Activated CD8-positive, alpha-beta memory T cell treated with anti-CD3 and anti-CD28 coated beads for 1 hour (primary cell): ENCODE measurements around the gene PATZ1.

Experiments used
- DNase-seq, 2 donors: peaks; one replicate each; pipeline ENCODE4 v3.0.0-alpha.2; 2020; ENCODE audit warnings: low read depth in 1 of 2; ENCODE audit errors: extremely low read depth in 1 of 2

Gene PATZ1

GRCh38 chr22:31344256-31344577, 1.9 kb downstream of the PATZ1 start:
- no peak for DNase-seq

DNA sequence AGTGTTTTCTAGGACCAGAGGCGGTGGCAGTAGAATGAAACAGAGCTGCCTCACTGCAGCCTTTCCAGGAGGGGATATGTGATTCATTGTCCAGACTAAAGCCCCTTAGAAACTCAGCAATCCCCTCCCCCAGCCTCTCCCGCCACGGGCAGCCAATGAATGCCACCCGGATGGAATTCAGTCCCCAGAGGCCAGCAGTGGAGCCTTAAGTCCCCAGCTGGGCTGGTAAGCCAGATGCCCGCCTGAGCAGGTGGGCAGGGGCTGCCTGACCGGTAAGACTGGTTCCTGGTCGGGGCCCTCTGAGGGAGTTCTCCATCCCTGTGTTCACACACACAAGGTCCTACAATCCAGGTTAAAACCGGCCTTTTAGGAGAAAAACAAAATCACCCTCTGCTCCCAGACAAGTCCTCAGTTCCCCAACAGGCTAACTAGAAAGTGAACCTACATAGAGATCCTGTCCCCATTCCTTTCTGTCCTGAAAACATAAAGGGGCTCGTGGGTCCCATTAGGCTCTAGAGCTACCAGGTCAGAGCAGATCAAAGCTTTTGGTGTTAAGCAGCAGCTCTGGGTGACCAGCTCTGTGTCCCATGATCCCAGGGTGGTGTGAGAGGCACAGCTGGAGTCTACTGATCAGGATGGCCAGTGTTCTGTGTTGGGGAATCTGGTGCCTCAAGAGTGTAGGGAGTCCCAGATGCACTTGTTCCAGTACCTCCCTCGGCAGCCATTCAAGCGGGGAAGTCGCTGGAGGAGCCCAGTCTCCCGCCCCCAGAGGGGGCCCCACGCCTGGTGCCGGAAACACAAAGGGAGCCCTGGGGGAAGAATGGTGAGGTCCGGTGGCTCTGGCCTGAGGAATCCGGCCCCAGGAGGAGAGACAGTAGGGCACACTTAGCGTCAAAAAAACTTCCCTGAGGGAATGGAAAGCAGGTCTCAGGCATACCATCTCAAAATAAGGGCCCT, 2.6 kb downstream of the PATZ1 start:
- no peak for DNase-seq

DNA sequence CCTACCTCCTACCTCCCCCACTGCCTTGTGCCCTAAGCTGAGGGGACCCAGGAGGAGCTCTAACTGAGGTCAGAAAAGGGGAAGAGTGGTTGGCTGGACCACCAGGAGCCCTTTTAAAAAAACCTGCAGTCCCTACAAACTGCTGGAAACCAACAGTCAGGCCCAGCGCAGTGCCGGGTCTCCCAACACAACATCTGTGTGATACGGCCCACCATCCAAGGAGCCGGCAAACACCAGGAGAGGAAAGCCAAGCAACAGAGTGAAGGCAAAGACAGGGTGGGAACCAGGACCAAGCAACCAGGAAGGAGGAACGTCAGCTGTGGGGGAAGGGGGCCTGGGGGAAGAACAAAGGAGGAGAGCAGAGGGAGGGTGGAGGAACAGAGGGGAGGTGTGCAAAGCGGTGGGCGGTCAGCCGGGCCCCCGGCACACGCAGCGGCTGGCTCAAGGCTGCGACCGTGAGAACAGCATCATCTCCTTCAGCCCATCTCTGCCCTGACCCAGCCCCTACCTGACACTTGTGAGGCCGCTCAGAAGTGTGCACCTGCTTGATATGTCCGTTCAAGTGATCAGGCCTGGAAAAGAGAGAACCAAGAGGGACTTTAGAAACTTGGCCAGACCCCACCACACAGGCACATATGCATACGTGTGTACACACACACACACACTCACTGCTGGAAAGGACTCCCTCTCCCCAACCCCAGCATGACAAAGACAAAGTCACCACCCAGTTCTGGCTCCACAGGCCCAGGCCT, 3.6 kb downstream of the PATZ1 start:
- no peak for DNase-seq

- DNase-seq = no peak
Observed at GRCh38 chr22:31341386-31342088, 4.6 kb downstream of the PATZ1 start.

- DNase-seq = no peak
Observed at GRCh38 chr22:31340765-31341247, 5.3 kb downstream of the PATZ1 start.

- DNase-seq = no peak
Observed at GRCh38 chr22:31340360-31340759, 5.8 kb downstream of the PATZ1 start.

- DNase-seq = no peak
Observed at GRCh38 chr22:31339148-31339832, 6.9 kb downstream of the PATZ1 start.

- DNase-seq = no peak
Observed at GRCh38 chr22:31337178-31337577, 9.0 kb downstream of the PATZ1 start.

- DNase-seq = no peak
Observed at GRCh38 chr22:31334329-31334728, 11.8 kb downstream of the PATZ1 start.

DNA sequence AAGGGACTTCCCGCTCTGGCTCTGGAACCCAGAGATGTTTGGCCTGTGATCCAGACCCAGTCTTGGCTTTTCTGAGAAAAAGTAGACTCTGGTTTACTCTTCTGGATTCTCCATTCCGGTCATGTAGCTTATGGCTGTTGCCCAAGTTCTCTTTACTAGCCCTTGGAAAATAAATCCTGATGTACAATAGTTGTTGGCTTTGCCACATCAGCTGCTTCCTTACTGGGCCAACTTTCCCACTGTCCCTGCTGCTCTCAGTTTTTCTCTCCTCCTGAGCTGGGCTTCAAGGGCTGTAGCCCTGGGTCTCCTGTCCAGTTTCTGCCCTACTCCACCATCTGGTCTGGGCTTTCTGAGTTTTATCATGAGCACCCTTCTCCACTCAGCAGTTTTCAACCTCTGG, 12.5 kb downstream of the PATZ1 start:
- no peak for DNase-seq

DNA sequence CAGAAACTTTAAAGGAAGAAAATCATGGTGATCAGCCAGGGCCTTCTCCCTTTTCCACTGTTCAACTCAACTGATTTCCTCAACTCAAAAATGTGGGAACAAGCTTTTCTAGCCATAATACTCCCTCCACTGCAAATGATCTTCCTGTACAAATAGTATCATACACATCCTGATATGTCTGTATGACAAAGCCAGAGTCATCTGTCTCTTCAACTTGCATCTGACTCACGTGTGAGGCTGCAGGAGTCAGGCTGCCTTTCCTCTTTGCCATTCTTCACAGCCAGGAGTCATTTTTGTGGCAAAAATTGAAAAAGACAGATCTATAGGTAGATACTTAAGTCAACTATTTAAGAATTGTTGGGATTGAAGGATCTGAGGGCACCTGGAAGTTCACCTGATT, 13.3 kb downstream of the PATZ1 start:
- DNase-seq = no peak

DNA sequence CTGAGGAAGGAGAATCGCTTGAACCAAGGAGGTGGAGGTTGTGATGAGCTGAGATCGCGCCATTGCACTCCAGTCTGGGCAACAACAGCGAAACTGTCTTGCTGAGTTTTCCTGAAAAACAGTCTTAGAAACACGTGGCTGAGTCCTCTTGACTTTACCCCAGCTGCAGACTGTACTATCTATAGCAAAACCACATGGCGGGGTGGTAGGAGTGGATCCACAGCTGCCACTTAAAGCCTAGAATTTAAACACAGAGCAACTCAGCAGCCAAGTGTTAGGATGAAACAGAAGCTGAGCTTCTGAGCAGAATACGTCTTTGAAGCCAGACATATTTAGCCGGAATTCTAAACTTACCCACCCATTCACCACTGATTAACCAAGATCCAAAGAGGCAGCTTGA, 14.1 kb downstream of the PATZ1 start:
- no peak for DNase-seq

DNA sequence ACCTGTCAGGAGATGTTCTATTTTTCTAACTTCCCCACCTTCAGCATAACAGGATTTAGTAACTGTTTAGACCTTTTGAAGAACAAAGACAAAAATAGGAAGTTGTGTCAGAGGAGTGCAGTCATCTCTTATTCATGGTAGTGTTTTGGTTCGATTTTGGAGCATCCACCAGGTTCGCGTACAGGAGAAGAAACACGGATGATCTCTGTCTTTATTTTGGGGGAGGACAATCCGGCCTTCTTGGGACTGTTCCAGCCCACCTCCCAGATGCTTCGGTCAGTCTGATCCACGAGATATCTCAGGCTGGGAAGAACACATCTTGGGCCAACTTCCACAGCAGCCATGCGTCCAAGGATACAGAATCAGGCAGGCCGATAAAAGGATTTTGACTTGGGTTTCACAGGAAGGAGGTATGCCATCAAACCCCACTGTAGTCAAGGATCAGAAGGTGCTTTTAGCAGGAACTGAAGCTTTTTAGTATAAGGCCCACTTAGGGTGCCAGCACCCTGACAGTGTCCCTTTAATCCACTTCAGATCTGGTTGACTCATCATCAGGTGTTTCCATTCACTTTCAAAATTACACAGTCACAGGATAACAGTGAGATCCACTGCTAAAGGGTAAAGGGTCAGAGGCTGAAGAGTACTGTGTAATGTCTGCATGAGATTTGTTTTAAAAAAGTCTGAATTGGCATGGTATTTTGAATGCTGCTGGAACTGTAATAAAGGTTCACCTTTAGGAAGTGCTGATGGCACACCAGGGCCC, 16.5 kb downstream of the PATZ1 start:
- no peak for DNase-seq

DNA sequence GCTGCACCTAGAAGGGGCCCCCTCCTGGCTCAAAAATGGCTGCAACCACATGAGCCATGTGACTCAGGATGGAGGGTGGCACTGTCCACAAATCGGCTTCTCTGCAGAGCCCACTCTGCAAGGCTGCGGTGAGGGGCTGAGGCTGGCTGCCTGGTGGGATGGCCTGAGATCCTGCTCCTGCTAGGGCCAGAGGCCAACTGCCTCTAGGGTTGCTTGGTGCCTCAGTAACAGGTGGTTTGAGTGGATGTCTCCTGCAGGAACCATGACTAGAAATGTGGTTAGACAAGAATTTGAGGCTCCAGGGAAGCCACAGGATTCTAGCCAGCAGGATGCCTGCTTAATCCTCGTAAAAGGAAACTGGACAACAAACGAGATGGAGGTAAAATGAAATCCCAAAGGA, 17.1 kb downstream of the PATZ1 start:
- DNase-seq = no peak

- DNase-seq = no peak
Observed at GRCh38 chr22:31328544-31328960, 17.6 kb downstream of the PATZ1 start.

- DNase-seq = no peak
Observed at GRCh38 chr22:31327806-31328543, 18.2 kb downstream of the PATZ1 start.

DNA sequence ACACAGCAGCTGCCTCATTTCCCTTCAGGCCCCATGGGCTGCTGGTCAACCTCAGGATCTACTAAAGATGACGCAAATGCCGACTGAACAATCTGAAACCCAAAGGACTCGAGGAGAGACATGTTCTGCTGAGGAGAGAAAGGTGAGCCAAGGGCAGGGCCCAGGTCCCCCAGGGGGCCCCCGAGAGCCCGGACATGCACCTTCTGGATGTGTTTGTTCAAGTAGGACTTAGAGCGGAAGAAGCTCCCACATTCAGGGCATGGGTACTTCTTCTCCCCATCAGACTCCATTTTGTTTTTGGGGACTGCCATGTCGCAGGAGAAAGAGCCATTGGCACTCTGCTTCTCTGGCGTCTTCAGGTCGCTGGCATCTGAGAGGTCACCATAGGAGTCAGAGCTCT, 19.3 kb downstream of the PATZ1 start:
- DNase-seq = no peak

DNA sequence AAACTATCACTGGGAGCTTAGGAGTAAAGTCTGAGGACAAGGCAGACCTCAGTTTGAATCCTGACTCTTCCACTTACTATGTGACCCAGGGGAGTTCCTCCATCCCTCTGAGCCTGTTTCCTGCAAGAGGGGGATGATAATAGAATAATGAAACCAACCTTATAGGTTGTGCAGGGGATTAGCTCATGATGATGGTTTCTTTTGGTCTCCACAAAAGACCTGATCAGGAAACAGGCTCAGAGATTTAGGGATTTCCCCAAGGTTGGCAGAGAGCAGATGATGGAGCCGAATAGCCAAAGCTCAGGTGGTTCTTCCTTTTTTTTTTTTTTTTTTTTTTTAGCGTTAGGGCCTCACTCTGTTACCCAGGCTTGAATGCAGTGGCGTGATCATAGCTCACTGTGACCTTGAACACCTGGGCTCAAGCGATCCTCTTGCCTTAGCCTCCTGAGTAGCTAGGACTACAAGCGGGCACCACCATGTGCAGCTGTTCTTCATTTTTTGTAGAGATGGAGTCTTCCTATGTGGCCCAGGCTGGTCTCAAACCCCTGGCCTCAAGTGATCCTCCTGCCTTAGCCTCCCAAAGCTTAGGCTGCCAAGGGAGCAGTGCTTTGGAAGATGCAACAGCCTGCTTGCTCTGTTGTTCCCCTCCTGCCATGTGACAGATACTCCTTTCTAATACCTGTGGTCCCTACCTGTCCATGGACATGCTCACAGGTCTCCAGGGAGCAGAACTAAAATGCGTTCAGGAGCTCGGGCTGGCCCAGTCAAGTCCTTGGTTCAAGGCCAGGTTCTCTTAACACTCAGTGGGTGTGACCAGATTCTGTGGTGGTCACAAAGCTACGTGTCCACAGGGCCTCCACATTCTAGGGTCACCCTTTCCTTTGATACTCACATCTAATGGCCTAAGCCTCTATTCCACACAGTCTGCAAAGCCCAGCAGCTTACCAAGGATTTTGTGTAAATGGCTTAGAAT, 22.3 kb downstream of the PATZ1 start:
- DNase-seq = no peak
